Activated CD4-positive, alpha-beta T cell treated with anti-CD3 and anti-CD28 coated beads for 24 hours (primary cell): ENCODE data around the gene GHSR.

Source experiments
- DNase-seq, 2 donors: peaks; one replicate each; pipeline ENCODE4 v3.0.0-alpha.2; 2020; ENCODE audit warnings: low read depth in 2 of 2

The GHSR gene

DNA sequence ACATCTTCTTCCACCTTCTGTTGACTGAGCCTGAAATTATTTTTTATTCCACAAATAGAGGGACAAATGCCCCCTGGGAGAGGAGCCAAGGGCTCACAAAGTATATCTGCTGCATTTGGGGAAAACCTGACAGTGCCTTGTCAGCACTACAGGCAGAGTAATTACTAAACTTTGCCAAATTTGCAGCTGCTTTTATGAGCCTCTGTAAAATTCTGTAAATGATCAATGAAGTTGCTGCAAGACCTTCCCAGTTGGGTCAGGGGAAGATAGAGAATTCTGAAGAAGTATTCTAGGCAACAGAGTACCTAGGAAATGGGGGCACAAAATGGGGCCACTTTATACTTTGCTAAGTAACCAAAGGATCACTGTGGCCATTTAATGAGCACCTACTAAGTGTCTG is 10.5 kb downstream of the GHSR start:
- no peak for DNase-seq

DNA sequence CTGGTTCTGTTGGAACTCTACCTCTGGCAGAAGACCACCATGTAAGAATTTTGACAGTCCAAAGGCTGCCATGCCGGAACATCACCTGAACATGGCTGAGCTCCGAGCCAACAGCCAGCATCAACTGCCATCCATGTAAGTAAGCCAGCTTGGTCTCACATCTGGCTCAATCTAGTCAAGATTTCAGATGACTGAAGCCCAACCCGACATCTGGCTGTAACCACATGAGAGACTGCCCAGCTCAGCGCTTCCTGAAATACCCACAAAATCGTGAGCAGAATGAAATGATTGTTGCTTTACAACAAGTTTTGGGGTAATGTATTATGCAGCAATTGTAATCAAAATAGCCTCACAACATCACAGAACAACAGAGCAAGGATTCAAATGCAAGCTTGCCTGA is 32.9 kb downstream of the GHSR start:
- DNase-seq, result no peak

DNA sequence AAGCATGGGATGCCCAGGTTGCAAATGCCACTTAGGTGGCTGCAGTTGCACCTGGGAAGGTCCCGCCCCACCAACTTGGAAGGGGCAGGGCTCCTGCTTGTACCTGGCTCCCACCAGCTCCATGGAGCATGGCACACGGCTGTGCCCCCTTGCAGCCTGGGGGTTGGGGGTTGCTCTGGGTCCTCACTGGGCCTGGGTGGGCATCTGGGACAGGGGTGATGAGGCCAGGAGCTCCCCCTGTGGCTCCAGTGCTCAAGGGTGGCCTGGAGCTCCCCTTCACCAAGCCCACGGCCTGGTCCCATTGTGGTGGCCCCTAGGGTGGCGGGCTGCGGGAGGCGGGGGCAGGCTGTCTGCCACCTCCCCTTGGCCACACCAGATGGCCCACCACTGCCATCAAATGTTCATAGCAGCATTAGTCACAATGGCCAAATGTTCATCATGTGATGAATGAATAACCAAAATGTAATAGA is 36.7 kb downstream of the GHSR start:
- DNase-seq, result no peak

DNA sequence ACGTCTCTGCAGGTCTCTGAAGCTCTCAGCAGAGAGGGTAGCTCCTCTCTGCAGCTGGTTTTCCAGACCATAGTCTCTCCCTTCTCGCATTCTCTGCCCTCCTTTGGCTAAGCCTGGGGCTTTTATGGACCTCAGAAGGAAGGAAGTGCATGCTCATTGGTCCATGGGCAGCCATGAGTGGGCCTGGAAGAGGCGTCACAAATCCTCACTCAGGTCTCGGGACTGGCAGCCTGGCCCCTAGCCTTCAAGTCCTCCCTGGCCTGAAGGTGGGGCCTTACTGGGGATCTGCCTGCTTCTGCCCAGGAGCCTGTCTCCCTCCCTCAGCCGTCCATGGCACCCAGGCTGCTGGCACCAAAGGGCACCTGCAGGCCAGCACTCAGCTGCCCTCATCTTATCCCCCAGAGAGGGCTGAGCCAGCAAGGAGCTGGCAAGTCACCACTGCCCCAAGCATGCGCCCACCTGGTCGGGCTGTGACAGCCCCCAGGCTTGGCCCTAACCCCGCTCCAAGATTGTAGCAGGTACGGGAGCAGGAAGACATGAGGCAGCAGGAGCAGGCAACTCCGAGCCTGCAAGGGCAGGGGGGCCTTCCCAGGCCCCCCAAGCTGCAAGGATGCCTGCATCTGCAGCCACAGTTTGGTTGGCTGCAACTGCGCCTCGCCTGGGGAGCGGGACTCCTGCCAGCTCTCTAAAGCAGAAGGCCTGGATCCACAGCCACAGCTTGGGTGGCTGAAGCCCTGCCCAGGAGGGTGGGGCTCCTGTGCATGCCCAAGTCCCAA is 37.4 kb downstream of the GHSR start:
- DNase-seq, result no peak

DNA sequence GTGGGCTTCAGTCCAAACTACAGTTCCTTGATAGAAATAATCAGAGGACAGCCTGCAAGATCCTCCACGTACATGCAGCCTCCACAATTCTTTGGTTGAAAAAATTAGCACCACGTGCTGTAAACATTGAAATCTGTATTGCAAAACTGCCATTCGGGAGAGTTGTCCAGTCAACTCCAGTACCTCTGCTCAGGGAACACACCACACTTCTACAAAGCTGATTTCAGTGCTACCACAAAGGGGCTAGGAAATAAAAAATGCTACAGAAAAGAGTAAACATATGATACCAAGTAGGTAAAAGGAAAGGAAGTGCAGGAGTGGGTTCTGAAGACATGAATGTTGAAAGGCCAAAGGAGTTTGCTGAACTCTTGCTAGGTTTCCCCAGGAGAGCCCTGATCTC is 40.4 kb downstream of the GHSR start:
- no peak for DNase-seq

DNA sequence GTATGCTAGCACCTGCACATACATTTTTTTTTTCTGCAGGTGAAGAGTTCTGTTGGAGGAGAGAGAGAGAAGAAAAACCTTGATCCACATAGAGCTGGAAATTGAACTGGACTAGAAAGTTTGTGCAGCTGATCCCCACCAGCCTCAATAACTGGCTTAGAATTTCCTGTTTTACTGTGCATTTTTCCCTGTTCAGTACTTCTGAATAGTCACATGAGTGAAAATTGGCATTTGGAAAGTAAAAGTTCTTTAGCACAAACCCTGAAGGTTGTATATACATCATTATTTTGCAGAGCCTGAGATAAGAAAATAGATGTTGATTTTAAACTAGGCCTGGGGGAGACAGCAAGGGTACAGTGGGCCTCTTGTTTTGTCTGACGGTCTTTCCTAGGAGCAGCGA is 42.3 kb downstream of the GHSR start:
- DNase-seq, result no peak

DNA sequence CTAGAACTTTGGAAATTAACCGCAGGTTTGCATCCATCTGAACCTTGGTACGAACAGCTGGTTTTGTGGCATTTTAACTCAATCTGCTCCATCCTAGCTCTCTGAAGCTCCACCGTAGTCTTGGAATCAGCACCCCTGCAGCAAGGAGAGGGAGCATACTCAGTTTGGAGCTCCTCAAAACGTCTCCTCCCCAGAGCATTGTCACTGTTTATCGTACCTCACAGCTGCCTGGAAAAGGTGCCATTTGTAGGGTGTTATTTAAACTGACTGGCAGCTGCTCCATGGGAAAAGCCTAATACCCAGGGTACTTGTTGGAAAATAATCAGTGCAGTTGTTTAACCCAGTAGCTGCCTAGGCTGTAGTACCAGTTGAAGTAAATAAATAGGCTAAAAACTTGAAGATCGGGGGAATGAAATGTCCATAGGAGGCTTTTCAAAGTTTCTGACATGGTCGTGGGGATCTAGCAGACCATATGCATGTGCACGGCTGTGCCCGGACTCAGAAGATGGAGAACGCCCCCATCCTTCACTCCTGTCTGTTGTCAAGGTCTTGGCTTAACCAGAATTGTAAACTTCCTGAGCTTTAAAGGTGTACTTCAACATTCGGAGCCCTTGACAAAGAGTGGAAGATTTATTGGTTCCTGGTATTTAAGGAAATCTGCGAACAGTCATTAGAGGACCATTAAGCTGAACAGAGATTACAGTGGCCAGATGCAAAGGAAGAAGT is 43.9 kb downstream of the GHSR start:
- no peak for DNase-seq

DNA sequence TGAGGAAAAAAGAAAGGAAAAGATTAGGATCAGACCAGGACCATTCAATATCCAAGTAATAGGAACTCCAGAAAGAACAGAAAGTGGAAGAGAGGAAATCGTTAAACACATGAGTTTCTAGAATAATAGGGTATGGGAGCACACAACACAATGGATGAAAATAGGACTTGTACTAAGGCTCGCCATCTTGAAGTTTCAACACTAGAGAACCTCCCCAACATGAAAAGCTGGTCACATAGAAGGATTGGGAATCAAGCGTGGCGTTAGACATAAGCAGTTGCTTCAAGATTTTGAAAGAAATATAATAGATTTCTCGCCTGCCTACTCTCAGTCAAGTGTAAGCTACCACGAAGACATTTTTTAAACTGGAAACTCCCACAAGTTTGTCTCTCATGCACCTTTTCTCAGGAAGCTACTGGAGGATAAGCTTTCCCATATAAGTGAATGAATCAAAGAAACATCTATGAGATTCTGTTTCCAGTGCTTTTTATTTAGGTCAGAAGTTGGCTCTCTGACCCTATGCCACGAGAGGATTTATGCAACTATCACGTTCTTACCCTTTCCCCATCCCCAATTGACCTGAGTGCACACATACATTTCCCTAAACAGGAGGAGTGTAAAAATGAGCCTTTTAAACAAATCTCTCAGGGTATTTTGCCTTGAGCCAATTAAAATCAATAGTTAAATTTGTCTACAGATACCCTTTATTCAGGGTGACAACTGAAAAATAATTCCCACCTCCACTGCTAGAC is 45.2 kb downstream of the GHSR start:
- no peak for DNase-seq

DNA sequence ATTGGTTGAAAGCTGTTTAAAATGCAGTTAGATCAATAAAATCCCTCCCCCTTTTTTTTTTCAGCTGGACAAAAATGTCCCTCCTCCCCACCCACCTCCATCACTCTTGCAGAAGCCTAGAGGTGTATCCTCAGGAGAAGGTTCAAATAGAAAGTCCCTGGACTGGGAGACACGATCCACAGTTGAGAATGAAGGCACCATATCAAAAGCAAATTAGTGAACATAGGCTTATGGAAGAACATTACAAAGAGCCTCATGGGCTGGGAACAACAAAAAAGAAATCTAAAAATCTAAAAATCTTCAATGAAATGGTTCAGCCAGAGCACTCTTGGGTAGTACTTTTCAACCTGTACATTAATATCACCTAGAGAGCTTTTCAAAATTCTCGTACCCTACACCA is 46.2 kb downstream of the GHSR start:
- DNase-seq, result no peak

DNA sequence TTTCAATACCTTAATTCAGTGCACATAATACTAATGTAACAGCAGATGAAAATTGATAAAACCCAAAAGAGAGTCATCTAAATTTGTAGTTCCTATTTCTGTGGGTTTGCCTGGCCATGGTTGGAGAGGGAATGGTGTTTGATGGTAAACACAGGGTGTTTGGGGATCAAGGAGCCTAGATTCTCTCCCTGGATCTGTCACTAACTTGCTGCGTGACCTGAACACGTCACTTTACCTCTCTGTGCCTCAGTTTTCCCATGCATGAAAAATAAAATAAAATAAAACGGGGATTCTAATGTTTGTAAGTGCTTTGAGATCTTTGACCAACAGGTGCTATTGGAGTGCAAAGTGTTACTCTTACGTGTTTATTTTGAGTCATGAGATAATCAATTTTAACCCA is 49.8 kb downstream of the GHSR start:
- DNase-seq, result no peak

DNA sequence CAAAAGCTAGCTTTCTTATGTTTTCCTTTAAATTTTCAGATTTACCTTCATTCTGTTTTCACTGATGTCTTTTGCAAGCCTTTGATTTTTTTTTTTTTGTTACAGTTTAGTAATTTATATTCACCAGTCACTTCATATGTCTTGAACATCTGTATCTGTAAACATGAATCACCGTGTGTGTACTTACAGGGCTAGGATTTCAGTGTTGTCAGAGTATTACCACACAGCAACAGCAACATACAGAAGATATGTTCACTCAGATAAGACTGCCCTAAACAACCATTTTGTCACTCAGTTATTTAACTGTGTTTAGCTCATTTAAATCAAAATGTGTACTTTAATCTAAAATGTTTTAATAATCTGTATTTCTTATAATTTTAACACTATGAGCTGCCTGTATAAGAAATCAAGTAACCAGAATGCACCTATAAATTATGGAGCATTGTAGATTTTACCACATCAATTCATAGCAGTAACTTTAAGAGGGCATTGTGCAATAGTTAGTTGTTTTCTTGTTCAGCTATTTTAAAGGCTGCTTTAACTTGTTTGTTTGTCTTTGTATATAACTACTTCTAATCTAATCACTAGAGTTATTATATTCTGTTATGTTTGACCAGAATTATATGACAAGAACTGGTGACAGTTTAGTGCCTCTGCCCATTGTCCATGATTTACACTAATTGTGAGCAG is 50.4 kb downstream of the GHSR start:
- no peak for DNase-seq

DNA sequence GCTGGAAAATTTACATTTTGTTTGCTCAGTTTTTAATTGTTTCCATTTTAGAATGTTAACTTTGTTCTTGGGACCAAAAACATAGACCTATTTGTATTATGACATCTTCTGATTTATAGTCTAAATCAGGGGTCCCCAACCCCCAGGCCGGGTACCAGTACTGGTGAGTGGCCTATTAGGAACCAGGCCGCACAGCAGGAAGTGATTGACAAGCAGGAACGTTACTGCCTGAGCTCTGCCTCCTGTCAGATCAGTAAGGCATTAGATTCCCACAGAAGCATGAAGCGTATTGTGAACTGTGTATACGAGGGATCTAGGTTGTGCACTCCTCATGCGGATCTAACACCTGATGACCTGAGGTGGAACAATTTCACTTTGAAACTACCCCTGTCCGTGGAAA is 51.9 kb downstream of the GHSR start:
- DNase-seq, result no peak

DNA sequence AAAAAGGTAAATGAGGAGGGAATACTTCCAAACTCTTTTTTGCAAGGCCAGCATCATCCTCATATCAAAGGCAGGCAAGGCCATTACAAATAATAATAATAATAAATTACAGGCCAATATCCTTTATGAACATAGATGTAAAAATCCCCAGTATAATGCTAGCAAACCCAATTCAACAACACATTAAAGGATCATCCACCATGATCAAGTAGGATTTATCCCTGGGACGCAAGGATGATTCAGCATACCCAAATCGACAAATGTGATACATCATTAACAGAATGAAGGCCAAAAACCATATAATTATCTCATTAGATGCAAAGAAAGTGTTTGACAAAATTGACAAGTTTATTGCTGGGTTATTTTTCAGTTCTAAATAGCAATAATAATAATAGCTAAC is 53.6 kb downstream of the GHSR start:
- DNase-seq, result no peak
